Retina (tissue), 1 donor: ENCODE measurements around the gene IRX2.

ENCODE experiments used
- DNase-seq: peaks from one replicate; pipeline ENCODE4 v3.0.0-alpha.2; 2016

The IRX2 gene

GRCh38 chr5:2740051-2740875, 11.2 kb downstream of the IRX2 start:
- DNase-seq = peak; percentile 76

DNA sequence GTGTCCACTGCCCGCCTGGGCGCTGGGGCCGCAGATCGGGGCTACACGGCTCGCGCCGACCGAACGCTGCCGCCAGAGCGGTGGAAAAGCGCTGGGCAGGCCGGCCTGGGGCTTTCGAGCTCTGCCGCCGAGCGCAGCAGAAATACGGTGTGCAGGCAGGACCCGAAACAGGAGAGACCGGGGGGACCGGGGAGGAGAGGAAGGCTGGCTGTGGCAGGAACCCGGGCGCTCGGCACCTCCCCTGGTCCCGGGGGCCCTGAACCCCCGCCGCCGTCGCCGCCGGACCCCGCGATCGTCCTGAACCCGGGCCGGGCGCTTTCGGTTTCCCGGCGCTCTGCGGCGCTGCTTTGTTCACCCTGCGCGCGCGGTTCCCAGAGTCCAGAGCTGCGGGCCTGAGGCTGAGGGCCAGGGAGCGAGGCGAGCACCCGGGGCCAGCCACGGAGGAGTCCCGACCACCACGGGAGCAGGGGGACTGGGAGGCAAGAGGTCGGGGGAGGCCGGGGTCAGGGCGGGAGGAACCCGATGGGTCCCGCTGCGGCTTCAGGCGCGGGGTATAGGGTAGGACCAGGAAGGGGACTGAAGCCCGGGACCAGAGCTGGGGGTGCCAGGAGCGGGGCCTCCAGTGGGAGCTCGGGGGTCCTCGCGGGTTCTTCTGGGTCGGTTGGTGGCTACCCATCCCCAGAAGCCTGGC, 12.0 kb downstream of the IRX2 start:
- DNase-seq = peak; percentile 88

GRCh38 chr5:2738700-2739359, 12.6 kb downstream of the IRX2 start:
- no peak for DNase-seq

- DNase-seq = no peak
Observed at GRCh38 chr5:2738156-2738699, 13.2 kb downstream of the IRX2 start.

DNA sequence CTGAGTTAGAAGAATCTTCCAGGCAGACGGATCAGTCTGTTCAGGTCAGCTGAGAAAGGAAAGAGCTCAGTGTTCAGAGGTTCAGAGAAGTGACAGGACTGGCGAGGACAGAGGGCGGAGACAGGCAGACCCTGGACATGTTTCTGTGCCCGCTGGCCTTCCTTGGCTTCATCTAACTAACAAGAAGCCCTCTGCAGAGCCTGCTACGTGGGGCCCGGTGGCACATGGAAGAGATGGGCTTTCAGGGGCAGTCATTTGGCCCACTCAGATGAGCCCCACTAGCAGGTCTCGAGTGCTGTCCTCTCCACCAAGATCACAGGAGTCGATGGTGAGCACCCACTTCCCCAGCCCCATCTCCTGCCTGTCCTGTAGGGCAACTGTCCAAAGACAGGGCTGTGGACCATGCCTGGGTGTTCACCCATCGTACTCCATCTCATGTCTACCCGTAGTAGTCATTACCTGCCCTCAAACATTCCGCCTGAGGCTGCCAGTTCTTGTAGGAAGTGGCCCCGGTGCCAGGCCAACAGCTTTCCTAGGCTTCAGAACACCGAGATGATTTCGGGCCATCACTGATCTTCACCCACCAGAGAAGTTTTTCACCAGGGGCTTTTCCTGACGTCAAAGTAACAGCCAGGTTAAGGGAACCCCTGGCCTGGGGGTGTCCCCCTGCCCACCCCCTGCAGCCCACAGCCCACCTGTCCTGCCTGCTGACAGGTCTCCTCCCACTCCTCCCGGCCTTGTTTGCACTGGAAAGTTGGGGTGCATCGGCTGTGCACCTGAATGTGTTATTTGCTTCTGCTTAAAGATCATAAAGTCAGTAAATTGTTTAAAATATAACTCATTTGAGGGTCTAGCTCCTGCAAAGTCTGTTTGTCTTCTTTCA, 14.0 kb downstream of the IRX2 start:
- DNase-seq = no peak

DNA sequence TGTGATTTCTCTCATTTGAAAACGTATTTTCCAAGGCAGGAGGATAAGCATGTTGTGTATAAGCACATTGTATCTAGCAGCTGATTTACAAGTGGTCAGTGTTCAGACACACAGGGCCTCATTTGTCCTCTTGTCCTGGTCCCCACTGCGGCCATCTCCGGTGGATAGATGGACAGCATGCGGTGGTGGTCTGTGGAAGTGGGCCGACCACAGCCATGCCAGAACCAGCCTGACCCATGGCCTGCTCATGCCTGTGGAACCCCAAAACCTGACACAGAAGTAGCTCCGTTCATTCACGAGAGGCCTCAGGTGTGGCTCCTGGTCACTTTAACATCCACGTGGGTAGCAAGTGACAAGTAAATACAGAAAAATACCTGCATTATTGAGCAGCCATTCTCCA, 14.6 kb downstream of the IRX2 start:
- no peak for DNase-seq

GRCh38 chr5:2735996-2736395, 15.5 kb downstream of the IRX2 start:
- no peak for DNase-seq

DNA sequence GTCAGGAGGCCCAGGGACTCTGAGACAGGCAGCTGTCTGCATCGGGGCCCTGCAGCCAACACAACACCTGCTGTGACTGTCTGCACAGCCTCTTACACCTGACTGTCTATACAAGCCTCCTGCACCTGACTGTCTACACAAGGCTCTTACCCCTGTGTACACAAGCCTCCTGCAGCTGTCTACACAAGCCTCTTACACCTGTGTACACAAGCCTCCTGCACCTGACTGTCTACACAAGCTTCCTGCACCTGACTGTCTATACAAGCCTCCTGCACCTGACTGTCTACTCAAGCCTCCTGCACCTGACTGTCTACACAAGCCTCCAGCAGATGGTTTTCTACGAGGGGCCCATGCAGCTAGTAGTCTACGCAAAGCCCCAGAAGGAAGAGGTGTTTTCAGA, 18.6 kb downstream of the IRX2 start:
- DNase-seq = no peak

DNA sequence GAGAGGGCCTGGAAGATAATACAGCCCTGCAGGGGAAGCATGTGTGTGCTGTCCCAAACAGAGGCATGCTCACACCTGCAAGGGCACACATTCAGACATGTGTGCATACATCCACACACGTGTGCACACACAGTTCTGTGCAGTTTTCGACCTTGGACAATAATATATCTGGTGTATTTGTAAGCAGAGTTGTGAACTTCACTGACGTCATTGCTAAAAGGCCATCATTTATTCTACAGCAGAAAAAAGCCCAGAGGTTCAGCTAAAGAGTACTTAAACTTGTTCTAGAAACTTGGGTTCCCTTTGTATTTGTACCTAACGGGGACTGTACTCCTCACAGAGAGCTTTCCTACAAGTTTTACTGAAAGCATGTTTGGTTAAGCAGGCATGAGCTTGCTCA, 19.5 kb downstream of the IRX2 start:
- DNase-seq = no peak

- DNase-seq = no peak
Observed at GRCh38 chr5:2729189-2729588, 22.3 kb downstream of the IRX2 start.

GRCh38 chr5:2727550-2727949, 23.9 kb downstream of the IRX2 start:
- DNase-seq = no peak

- DNase-seq = no peak
Observed at GRCh38 chr5:2725980-2726765, 25.3 kb downstream of the IRX2 start.

DNA sequence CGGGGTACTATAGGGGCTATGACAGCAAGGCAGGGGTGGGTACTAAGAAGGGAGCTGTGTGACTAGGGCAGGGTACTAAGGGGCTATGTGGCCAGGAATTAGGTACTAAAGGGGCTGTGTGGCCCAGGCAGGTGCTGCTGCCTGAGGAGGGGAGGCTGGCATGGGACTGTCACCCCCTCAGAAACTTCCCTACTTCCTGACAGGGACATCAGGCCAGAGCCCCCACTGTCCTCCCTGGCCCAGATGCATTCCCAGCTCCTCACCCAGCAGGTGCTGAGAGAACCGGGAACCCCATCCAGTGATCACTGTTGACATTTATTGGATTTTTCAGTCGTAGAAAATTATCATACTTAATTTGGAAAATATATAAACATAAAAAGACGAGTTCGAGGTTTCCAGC, 26.6 kb downstream of the IRX2 start:
- DNase-seq = no peak

- no peak for DNase-seq
Observed at GRCh38 chr5:2724031-2724581, 27.4 kb downstream of the IRX2 start.

- DNase-seq = no peak
Observed at GRCh38 chr5:2722901-2723300, 28.6 kb downstream of the IRX2 start.

- no peak for DNase-seq
Observed at GRCh38 chr5:2721385-2722138, 29.9 kb downstream of the IRX2 start.

GRCh38 chr5:2719332-2719731, 32.1 kb downstream of the IRX2 start:
- no peak for DNase-seq

GRCh38 chr5:2718115-2718514, 33.4 kb downstream of the IRX2 start:
- no peak for DNase-seq

GRCh38 chr5:2715856-2716255, 35.6 kb downstream of the IRX2 start:
- DNase-seq = no peak

GRCh38 chr5:2714805-2715204, 36.7 kb downstream of the IRX2 start:
- no peak for DNase-seq

- DNase-seq = no peak
Observed at GRCh38 chr5:2714026-2714425, 37.5 kb downstream of the IRX2 start.
